Panc1 (cell line): ENCODE measurements around the gene EEA1.

ENCODE experiments used
- CTCF ChIP-seq: fragments of 450-650 bp; IDR thresholded peaks from 2 replicates; pipeline ENCODE4 v1.5.1; 2017; ENCODE audit warnings: mild to moderate bottlenecking
- POLR2AphosphoS5 ChIP-seq: IDR thresholded peaks from 2 replicates; pipeline ENCODE4 v1.6.1; 2012; ENCODE audit warnings: mild to moderate bottlenecking, low read depth, low read length, moderate library complexity

DNA sequence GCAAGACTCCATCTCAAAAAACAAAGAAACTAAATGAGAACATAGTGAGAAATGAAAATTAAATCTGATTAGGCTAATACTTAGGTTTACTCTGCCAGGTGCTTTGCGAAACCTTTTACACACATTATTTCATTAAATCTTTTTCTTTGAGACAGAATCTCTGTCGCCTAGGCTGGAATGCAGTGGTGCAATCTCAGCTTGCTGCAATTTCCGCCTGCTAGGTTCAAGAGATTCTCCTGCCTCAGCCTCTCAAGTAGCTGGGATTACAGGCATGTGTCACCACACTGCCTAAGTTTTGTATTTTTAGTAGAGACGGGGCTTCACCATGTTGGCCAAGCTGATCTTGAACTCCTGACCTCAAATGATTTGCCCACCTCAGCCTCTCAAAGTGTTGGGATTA, 21.9 kb upstream of the EEA1 start:
- TF ChIP-seq POLR2AphosphoS5 (no peak), CTCF (no peak)
